Measurements from ENCODE around the gene BUD13. TPM values are rescaled to one million over a fixed set of nuclear protein-coding genes. Genes with fewer than 3 reads are reported as not detected.

The BUD13 gene
- total and polyA plus RNA-seq, 9 of the 15 experiments (the other 6 are each of a cell fraction or from before 2014, with no cell fraction given) = 9.5 to 34.1 (median 27.1) TPM

DNA sequence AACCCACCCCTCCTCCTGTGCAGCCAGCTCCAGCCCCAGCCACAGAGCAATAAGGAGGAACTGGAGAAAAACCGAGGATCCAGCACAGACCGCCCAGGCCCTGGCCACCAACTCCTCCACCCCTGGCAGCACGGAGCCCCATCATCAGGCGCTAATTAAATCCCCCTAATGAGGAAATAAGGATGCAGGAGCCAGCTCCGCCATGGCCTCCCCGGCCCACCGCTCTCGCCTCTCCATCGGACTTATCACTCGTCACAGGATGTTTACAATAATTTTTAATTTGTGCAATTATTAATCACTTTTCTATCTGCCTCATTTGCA lies 42.6 kb downstream of the BUD13 start:
- intact Hi-C loops (cut with micrococcal nuclease) (loop anchor here (10.0 kb wide), 1 partner anchor 105 kb away; the partner anchor contains the start of gene APOA1), in situ Hi-C loops (cut with MboI) (loop anchor here (10.0 kb wide), 1 partner anchor 375 kb away; no protein-coding TSS in a partner anchor)
- no peaks in the 10 kb centered on the region for H3K79me2 ChIP-seq (ENCODE audit: control insufficient read depth, insufficient read depth, low read length)
- no peak overlapping the region for H3K27ac ChIP-seq (ENCODE audit: extremely low read depth, low read depth, low read length)
- no peaks in the 10 kb centered on the region for H3K9me3 ChIP-seq (replicated peaks; ENCODE audit: control insufficient read depth, insufficient read depth, low read depth, low read length)
- H4K20me1 ChIP-seq (replicated peaks; ENCODE audit: control insufficient read depth, insufficient read depth, low read length) = 0 out of 2 replicates have a peak, but pooled peaks cover 3% of the 10 kb centered on the region
- CTCF ChIA-PET (ENCODE audit: low intra/inter-chr PET ratio) = no interaction called here
- no peaks in the 10 kb centered on the region for H3K9me1 ChIP-seq (ENCODE audit: control insufficient read depth, insufficient read depth, low read length)
- peaks cover 24 to 65% of the 10 kb centered on the region in 2 experiments; a peak in 4 of 5 replicates for H3K27me3 ChIP-seq (ENCODE audit: control insufficient read depth in 2 of 2, insufficient read depth in 2 of 2, low read length in 2 of 2)
- no peak overlapping the region for H2AFZ ChIP-seq (ENCODE audit: low read depth, low read length)
- no peak overlapping the region for H3K9ac ChIP-seq (ENCODE audit: insufficient read depth in 1 of 2, low read depth in 2 of 2, low read length in 2 of 2)
- DNase-seq (ENCODE audit: extremely low read depth in 1 of 4, low spot score in 3 of 4) (no peak), ATAC-seq (no peak), FAIRE-seq (no peak)
- no peak overlapping the region for H3K4me2 ChIP-seq (ENCODE audit: insufficient read depth, low read length)
- no peaks in the 10 kb centered on the region for H3K36me3 ChIP-seq (ENCODE audit: control insufficient read depth, insufficient read depth, low read length)
- WGBS (ENCODE audit: insufficient coverage, low coverage, missing lambda C conversion rate) = 2% methylated on average over 9 of the region's 10 CpGs
- POLR2A ChIA-PET = no interaction called here
- no TSS peak for BruUV-seq (replicated peaks)
- peaks cover 0 to 3% of the 10 kb centered on the region in 2 experiments; a peak in 1 of 5 replicates for H3K4me1 ChIP-seq (replicated peaks in 1 of 2; ENCODE audit: control insufficient read depth in 2 of 2, insufficient read depth in 2 of 2, low read length in 2 of 2)
- no peak overlapping the region for H3K4me3 ChIP-seq
- TF ChIP-seq, protein P1, sequence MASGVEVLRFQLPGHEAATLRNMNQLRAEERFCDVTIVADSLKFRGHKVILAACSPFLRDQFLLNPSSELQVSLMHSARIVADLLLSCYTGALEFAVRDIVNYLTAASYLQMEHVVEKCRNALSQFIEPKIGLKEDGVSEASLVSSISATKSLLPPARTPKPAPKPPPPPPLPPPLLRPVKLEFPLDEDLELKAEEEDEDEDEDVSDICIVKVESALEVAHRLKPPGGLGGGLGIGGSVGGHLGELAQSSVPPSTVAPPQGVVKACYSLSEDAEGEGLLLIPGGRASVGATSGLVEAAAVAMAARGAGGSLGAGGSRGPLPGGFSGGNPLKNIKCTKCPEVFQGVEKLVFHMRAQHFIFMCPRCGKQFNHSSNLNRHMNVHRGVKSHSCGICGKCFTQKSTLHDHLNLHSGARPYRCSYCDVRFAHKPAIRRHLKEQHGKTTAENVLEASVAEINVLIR (CRISPR knock-in tag; IDR thresholded peaks at IDR 0.05) = no peak
- TF ChIP-seq SPI1 (IDR thresholded peaks at IDR 0.05; ENCODE audit: borderline replicate concordance, low read depth, low read length) = no peak
- no peak for TF ChIP-seq ZNF561 (CRISPR knock-in tag; conservative IDR thresholded peaks at IDR 0.05)
- TF ChIP-seq PTTG1 (tag; IDR thresholded peaks at IDR 0.05; ENCODE audit: low read depth) = no peak
- no peak for TF ChIP-seq NFE2L1 (tag; IDR thresholded peaks at IDR 0.05; ENCODE audit: borderline replicate concordance, low read depth)
- no peak for TF ChIP-seq CBX1 (IDR thresholded peaks at IDR 0.05; ENCODE audit: low read depth)
- no peak for TF ChIP-seq RBBP5 (IDR thresholded peaks at IDR 0.05; ENCODE audit: borderline replicate concordance, insufficient read depth, low read length, poor library complexity, severe bottlenecking)
- TF ChIP-seq ZNF668 (CRISPR knock-in tag; IDR thresholded peaks at IDR 0.05) = no peak
- TF ChIP-seq THRAP3 (IDR thresholded peaks at IDR 0.05; ENCODE audit: borderline replicate concordance) = no peak
- no peak for TF ChIP-seq SIRT6 (IDR thresholded peaks at IDR 0.05; ENCODE audit: low read depth, low read length)
- TF ChIP-seq, protein P2, sequence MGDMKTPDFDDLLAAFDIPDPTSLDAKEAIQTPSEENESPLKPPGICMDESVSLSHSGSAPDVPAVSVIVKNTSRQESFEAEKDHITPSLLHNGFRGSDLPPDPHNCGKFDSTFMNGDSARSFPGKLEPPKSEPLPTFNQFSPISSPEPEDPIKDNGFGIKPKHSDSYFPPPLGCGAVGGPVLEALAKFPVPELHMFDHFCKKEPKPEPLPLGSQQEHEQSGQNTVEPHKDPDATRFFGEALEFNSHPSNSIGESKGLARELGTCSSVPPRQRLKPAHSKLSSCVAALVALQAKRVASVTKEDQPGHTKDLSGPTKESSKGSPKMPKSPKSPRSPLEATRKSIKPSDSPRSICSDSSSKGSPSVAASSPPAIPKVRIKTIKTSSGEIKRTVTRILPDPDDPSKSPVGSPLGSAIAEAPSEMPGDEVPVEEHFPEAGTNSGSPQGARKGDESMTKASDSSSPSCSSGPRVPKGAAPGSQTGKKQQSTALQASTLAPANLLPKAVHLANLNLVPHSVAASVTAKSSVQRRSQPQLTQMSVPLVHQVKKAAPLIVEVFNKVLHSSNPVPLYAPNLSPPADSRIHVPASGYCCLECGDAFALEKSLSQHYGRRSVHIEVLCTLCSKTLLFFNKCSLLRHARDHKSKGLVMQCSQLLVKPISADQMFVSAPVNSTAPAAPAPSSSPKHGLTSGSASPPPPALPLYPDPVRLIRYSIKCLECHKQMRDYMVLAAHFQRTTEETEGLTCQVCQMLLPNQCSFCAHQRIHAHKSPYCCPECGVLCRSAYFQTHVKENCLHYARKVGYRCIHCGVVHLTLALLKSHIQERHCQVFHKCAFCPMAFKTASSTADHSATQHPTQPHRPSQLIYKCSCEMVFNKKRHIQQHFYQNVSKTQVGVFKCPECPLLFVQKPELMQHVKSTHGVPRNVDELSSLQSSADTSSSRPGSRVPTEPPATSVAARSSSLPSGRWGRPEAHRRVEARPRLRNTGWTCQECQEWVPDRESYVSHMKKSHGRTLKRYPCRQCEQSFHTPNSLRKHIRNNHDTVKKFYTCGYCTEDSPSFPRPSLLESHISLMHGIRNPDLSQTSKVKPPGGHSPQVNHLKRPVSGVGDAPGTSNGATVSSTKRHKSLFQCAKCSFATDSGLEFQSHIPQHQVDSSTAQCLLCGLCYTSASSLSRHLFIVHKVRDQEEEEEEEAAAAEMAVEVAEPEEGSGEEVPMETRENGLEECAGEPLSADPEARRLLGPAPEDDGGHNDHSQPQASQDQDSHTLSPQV (IDR thresholded peaks at IDR 0.05) = no peak
- no peak for TF ChIP-seq ERF (CRISPR knock-in tag; IDR thresholded peaks at IDR 0.05)
- no peak for TF ChIP-seq ZNF695 (CRISPR knock-in tag; IDR thresholded peaks at IDR 0.05)
